Stimulated activated CD8-positive, alpha-beta memory T cell treated with anti-CD3 and anti-CD28 coated beads, Interleukin-7, amount 100 ng/mL, for 4 hours (primary cell): ENCODE measurements around the gene CYP4X1.
"Not testable (repeated sequence)": the region's sequence is repeated elsewhere in the genome, so short reads cannot be mapped to it uniquely, and the experiment has no call there.

ENCODE experiments used
- DNase-seq, 2 donors: peaks; one replicate each; pipeline ENCODE4 v3.0.0-alpha.2; 2020; ENCODE audit warnings: low read depth in 2 of 2

CYP4X1 gene

DNA sequence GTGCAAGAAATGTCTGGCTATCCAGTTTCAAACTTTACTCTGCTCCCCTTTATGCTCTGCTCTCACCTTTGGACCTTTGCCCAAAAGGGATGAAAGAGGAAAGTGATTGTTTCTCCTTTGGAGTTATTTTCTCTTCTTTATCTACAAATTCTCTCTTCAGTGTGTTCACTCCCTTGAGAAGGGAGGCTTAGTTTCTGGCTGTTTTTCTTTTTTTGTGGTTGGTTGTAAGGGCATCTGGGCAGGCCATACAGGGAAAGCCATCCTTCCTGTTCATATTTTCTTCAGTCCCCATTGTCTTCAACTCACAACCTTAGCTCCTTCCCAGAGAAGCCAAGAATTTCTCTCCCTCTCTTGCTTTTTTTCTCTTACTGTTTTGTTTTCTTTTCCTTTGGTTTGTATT lies 46.0 kb downstream of the CYP4X1 start:
- not testable (repeated sequence) for DNase-seq

GRCh38 chr1:47089356-47089755 lies 65.9 kb downstream of the CYP4X1 start:
- DNase-seq: not testable (repeated sequence)

DNA sequence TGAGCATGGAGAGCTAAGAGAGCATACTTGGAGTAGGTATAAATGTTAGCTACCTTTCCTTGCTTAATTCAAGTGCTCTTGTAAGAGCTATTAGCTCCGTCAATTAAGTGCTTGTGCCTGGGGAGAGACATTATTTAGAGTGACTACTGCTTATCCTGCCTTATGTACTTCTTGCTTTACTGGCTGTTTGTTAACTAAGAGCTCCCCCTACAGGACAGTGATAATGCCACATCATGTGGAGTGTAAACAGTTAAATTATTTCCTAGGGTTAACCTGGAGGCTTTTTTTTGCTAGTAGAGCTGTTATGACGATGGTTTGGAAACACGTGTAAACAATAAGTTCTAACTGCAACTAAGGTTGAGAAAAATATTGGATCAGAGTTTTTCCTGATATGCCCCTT lies 68.0 kb downstream of the CYP4X1 start:
- not testable (repeated sequence) for DNase-seq
